Ramos (cell line): ENCODE measurements around the gene DSCAML1.

Experiments
- in situ Hi-C: fragments of 300-500 bp; cut with MboI; formaldehyde crosslinking; loops from one replicate; pipeline ENCODE4 v1.14.3; 2022; ENCODE audit warnings: low sequenced_read_pairs; ENCODE audit not compliant: unreplicated experiment

DSCAML1 gene

DNA sequence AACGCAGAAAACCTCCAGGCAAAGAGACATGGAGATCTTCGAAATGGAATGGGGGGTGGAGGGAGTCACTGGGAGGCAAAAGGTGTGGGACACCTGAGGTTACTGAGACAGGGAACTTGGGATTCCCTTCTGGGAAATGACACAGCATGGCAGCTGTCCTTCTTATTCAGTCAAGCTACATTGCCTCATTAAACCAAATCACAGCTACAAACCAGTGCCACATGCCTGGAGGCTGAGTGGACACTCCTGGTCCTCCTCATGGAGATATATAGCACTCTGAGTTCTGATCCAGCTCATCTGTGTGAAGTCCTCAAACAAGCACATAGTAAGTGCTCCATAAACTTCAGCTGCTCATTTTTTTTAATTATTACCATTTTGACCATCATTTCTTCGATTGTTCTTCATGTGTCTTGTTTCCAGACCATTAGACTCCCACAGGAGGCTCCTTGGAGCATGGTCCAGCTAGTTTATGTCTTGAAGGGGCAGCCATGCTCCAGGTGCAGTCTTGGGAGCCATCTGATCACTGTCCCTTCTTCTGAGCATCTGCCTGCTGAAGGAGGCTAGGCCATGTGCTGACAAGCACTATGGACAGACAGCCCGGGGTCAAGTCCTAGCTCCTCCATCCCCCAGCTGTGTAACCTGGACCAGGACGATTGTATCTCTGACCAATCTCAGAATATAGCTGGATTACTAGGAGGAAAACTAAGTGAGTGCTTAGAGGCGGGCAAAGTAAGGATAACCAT lies 37.2 kb upstream of the DSCAML1 start:
- in situ Hi-C loops, result no loop called here

DNA sequence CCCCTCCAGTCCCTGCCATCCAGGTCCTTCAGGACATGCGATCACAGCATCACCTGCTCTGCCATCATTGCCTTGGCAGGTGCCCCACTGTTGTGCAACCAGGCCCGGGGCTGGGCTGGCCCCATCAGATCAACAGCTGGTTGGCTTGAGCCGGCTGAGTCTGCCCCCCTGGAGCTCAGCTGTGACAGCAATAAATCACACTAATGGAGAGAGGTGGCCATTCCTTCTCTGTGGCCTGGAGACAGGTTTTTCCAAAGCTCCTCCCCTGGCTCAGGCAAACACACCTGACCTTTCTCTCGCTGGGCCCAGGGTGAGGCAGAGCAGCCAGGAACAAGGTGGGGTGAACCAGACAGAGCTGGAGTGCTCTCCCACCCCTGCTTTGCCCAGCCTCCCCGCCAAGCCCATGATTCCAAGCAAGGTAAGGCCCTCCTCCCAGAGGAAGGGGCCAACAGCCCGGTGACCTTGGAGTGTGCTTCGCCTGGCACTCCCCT lies 36.4 kb upstream of the DSCAML1 start:
- in situ Hi-C loops, result no loop called here

GRCh38 chr11:117832511-117832910 lies 35.5 kb upstream of the DSCAML1 start:
- in situ Hi-C loops, result no loop called here

DNA sequence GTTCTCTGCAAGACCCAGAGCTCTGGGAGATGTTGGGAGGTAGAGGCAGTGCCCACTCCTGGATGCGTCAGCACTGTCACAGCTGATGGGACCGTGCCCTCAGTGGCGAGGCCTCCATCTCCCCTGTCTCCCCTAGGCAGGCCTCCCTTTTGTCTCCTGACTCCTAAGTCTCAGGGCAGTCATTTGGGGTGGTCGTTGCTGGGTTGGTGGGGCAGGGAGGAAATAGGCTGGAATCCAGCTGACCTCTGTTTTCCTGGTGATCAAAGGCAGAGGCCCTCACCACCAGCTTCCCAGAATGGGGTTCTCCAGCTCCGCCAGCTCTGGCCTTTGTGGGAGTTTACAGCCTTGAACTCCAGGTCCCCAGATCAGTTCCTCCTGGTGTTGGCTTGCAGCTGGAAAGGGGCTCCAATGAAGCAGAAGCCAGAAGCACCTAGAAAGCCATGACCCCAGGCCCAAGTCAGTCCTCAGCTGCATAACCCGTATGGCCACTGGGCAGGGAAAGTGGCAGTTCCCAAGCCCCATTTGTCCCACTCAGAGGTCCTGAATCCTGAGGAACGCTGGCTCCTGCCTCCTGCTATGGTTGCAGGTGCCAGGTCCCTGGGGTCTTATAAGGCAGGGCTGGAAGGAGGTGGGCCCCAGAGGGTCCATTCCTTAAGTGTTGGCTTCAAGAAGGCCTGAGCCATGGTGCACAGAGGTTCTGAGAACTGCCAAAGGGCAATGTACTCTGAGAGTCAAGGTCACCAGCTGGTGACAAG lies 34.8 kb upstream of the DSCAML1 start:
- in situ Hi-C loops, result no loop called here

GRCh38 chr11:117830674-117831351 lies 33.8 kb upstream of the DSCAML1 start:
- in situ Hi-C loops, result no loop called here

DNA sequence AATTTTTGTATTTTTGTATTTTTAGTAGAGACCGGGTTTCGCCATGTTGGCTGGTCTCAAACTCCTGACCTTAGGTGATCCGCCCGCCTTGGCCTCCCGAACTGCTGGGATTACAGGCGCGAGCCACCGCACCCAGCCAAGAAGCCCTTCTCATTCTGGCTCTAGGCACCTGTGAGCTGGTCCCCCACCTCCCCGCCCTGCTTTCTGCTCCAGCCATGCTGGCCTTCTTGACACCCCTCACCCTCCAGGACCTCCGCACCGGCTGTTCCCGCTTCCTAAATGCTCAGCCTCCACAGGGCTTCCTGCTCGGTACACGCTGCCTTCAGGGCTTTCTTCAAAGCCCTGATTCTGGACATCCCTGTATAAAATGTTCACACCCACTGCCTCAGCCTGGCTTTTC lies 33.1 kb upstream of the DSCAML1 start:
- in situ Hi-C loops, result no loop called here

DNA sequence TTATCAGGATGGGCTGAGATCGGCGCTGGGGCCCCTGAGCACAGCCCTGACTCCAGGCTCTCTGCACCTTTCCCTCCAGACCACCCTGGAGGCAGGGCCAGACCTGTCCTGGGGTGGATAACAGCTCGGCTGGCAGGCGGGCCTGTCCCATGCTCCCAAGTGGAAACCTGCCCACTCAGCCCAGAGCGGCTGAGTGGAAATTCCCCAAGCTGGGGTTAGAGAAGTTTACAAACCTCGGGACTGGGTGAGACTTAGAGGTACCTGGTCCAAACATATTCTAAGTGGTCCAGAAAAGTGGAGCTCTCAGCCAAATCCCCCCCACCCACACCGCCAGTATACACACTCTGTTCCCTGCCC lies 32.3 kb upstream of the DSCAML1 start:
- in situ Hi-C loops, result no loop called here

GRCh38 chr11:117828611-117829368 lies 31.8 kb upstream of the DSCAML1 start:
- in situ Hi-C loops, result no loop called here

DNA sequence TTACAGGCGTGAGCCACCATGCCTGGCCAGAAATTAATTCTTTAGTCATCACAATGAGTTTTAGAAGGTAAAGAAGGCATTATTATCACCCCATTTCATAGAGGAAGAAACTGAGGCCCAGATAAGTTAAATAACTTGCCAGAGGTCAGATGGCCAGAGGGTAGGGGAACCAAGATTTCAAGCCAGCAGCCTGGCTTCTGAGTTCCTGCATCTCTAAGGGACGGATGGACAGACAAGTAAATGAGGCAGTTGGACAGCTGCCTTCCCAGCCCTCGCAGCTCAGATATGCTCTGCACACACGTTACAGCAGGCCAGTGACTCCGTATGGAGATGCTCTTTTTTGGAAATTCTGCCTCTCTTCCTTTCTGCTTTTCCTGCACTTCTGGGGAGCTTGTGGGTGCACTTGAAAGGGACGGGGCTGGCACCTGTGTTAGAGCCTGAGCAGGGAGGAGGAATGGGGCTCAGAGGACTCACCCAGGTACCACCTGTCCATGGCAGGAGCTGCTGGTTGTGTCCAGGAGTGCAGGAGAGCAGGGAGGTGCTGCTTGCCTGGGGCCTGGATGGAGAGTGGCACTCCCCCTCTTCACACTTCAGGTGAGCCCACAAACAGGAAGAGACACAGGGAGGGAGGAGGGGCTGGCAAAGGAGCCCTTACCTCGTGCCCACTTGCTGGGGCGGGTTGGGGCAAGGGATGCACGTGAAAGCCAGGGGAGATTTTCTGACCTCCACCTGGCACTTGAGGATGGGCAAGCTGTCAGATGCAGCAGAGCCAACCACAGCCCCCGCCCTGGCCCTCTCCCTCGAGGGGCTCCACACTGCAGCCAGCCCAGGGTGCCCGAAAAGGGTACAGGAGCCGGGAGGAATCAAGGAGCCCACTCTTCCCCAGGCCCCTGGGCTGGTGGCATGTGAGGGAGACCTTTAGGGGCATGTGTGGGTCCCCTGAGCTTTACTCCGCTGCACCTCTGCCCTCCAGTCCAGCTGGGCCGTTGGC lies 30.8 kb upstream of the DSCAML1 start:
- in situ Hi-C loops, result no loop called here

GRCh38 chr11:117826832-117827231 lies 29.8 kb upstream of the DSCAML1 start:
- in situ Hi-C loops, result no loop called here

GRCh38 chr11:117826190-117826570 lies 29.2 kb upstream of the DSCAML1 start:
- in situ Hi-C loops, result no loop called here

DNA sequence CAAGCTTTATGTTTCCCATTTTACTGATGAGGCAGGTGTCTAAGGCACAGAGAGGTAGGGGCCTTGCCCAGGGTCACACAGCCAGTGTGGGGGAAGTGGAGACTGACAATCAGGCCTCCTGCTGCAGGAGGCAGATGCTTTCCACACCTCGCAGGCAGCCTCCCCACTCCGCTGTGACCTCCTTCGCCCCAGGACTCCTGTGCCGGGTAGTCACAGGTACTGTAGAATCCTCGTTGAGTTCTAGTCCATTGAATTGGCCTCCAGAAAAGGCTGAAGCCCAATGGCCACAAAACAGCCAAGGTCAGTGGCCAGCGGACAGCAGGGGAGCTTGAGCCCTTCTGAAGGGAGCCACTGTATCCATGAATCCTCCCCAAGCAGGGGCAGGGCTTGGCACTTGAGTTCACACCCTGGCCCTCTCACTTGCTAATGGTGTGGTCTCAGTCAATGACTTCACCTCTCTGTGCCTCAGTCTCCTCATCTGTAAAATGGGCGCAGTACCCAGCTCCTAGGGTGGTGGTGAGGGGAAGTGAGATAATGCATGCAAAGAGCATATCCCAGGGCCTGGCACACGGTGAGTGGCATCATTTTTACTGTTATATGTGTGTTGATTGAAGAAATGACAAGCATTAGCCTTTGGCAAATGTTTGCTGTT lies 28.6 kb upstream of the DSCAML1 start:
- in situ Hi-C loops, result no loop called here

- in situ Hi-C loops, result no loop called here
Measured at GRCh38 chr11:117824571-117825537, 27.8 kb upstream of the DSCAML1 start, which contains the start of gene FXYD2. Gene FXYD2, minus strand, starts transcription at chr11:117824744. Its CDS starts 66 bp downstream, at chr11:117824678.

- in situ Hi-C loops, result no loop called here
Measured at GRCh38 chr11:117823946-117824420, 27.0 kb upstream of the DSCAML1 start.

DNA sequence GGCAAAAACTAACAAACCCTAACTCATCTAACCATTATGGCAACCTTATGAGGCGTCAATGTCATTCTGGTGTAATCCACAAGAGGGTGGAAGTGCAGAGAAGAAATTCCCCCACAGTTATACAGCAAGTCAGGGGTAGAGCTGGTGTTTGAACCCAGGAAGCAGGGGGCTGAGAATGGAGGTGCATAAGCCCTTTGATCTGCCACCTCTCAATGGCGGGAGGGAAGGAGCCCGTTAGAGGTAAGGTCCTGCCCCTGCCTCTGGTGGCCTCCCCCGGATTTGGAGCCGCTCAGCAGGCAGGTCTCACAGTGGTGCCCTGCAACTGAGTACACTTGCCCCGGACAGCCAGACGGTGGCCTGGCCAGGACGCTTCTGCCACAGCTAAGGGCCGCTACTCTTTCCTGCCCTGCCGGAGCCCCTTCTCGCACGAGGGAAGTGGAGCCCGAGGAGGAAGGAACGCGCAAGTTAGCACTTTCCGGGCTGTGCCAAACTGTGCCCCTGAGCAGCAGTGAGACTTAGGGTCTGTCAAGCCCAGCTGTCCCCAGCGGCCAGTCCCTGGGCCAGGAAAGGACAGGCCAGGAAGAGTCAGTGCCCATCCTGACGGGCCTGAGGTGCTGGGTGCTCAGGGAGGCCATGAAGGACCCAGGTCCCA lies 26.4 kb upstream of the DSCAML1 start:
- in situ Hi-C loops, result no loop called here

GRCh38 chr11:117822074-117823033 lies 25.3 kb upstream of the DSCAML1 start:
- in situ Hi-C loops, result no loop called here
